K562 (cell line): Measurements from ENCODE around the gene BNIPL. TPM values are rescaled to one million over a fixed set of nuclear protein-coding genes. Genes with fewer than 3 reads are reported as not detected.
A peak's percentile ranks its signal among the peaks of the same experiment; 100 is the strongest.

Experiments used
- ARHGAP35 ChIP-seq: fragments of 450-650 bp; IDR thresholded peaks from 2 replicates; pipeline ENCODE4 v1.6.1; 2018; ENCODE audit not compliant: partially characterized antibody
- BRD9 ChIP-seq: fragments of 450-650 bp; IDR thresholded peaks from 2 replicates; pipeline ENCODE4 v1.6.1; 2018; ENCODE audit warnings: low read depth; ENCODE audit not compliant: partially characterized antibody
- CBFB ChIP-seq: sonication (generic); formaldehyde crosslinking; IDR thresholded peaks from 2 replicates; pipeline ENCODE4 v1.4.0; 2020; ENCODE audit warnings: mild to moderate bottlenecking, missing genetic modification reagents
- CSDE1 ChIP-seq, 2 experiments: fragments of 450-650 bp; IDR thresholded peaks; 2 replicates each; pipeline ENCODE4 v1.6.1; 2016; ENCODE audit warnings: mild to moderate bottlenecking in 1 of 2
- CTCF ChIP-seq, 3 experiments: IDR thresholded peaks in 2 of 3; conservative IDR thresholded peaks in 1 of 3; 2 replicates each; pipeline ENCODE4 v1.5.1; 2011 to 2012; ENCODE audit warnings: low read length in 3 of 3, mild to moderate bottlenecking in 3 of 3, control low read depth in 2 of 3, improper control_type of control experiment in 1 of 3, inconsistent platforms in 1 of 3, low read depth in 1 of 3, mixed read lengths in 1 of 3, moderate library complexity in 1 of 3; ENCODE audit not compliant: insufficient read depth in 2 of 3
- E2F6 ChIP-seq, 2 experiments: IDR thresholded peaks; 2 replicates each; pipeline ENCODE4 v1.6.1; 2011; ENCODE audit warnings: borderline replicate concordance in 1 of 2, control low read depth in 1 of 2, low read depth in 1 of 2, low read length in 1 of 2, mild to moderate bottlenecking in 1 of 2, mixed read lengths in 1 of 2, moderate library complexity in 1 of 2; ENCODE audit not compliant: insufficient read depth in 1 of 2, insufficient read length in 1 of 2, poor library complexity in 1 of 2, severe bottlenecking in 1 of 2; ENCODE audit errors: extremely low read depth in 1 of 2
- ETV6 ChIP-seq, 3 experiments: fragments of 150-350 bp in 1 of 3; sonication (generic) in 1 of 3; formaldehyde crosslinking in 1 of 3; IDR thresholded peaks; 2 replicates each; pipeline versions ENCODE4 v1.6.1 to v1.8.0; 2014 to 2022; ENCODE audit warnings: borderline replicate concordance in 2 of 3, low read depth in 2 of 3, antibody characterized with exemption in 1 of 3, low read length in 1 of 3, mild to moderate bottlenecking in 1 of 3, missing genetic modification reagents in 1 of 3
- FOXK2 ChIP-seq, 2 experiments: fragments of 450-650 bp; IDR thresholded peaks in 1 of 2; conservative IDR thresholded peaks in 1 of 2; 2 replicates each; pipeline ENCODE4 v1.6.1; 2016; ENCODE audit warnings: low read depth in 2 of 2, mild to moderate bottlenecking in 1 of 2
- GTF2B ChIP-seq: IDR thresholded peaks from 2 replicates; pipeline ENCODE4 v1.6.1; 2011; ENCODE audit not compliant: insufficient read length; ENCODE audit errors: extremely low read depth
- MBD2 ChIP-seq: sonication (generic); IDR thresholded peaks from 2 replicates; pipeline ENCODE4 v1.6.1; 2016; ENCODE audit warnings: low read depth, borderline replicate concordance
- MECOM ChIP-seq: fragments of 250-450 bp; sonication (Bioruptor Pico); IDR thresholded peaks from 2 replicates; pipeline ENCODE4 v1.8.0; 2022; ENCODE audit warnings: inconsistent platforms
- NEUROD1 ChIP-seq: fragments of 150-350 bp; IDR thresholded peaks from 2 replicates; pipeline ENCODE4 v1.6.1; 2014; ENCODE audit warnings: borderline replicate concordance, low read length, low read depth; ENCODE audit not compliant: partially characterized antibody
- POLR2H ChIP-seq: IDR thresholded peaks from 2 replicates; pipeline ENCODE4 v1.6.1; 2016; ENCODE audit warnings: missing genetic modification characterization, low read depth, mild to moderate bottlenecking, control low read depth, missing compliant biosample characterization, moderate library complexity
- RAD21 ChIP-seq, 2 experiments: fragments of 250-450 bp in 1 of 2; fragments of 450-650 bp in 1 of 2; sonication (Bioruptor Pico) in 1 of 2; formaldehyde crosslinking in 1 of 2; IDR thresholded peaks in 1 of 2; conservative IDR thresholded peaks in 1 of 2; 2 replicates each; pipeline versions ENCODE4 v1.4.0 to v1.8.0; 2020 to 2022; ENCODE audit warnings: mild to moderate bottlenecking in 2 of 2, moderate library complexity in 1 of 2
- TCFL5 ChIP-seq: fragments of 250-450 bp; sonication (Bioruptor Pico); conservative IDR thresholded peaks from 2 replicates; pipeline ENCODE4 v1.6.1; 2021; ENCODE audit warnings: mild to moderate bottlenecking, moderate library complexity, matching md5 sums
- ZNF197 ChIP-seq: fragments of 200-800 bp; sonication (Bioruptor generic); IDR thresholded peaks from 2 replicates; pipeline ENCODE4 v1.6.1; 2016; ENCODE audit warnings: low read depth, missing genetic modification characterization, missing compliant biosample characterization
- ZNF212 ChIP-seq: fragments of 450-650 bp; formaldehyde crosslinking; IDR thresholded peaks from 2 replicates; pipeline ENCODE4 v1.4.0; 2020; ENCODE audit warnings: mild to moderate bottlenecking
- ZNF280B ChIP-seq: fragments of 250-450 bp; sonication (Bioruptor Pico); IDR thresholded peaks from 2 replicates; pipeline ENCODE4 v1.5.1; 2021; ENCODE audit warnings: mild to moderate bottlenecking
- ZNF707 ChIP-seq: fragments of 250-450 bp; sonication (Bioruptor Pico); conservative IDR thresholded peaks from 2 replicates; pipeline ENCODE4 v1.8.0; 2022; ENCODE audit warnings: inconsistent platforms, mild to moderate bottlenecking, moderate library complexity
- polyA plus RNA-seq, 8 experiments: library from polyadenylated mRNA; depleted of rRNA in 4 of 8; stranded (reverse) in 5 of 8; unstranded in 3 of 8; fragments of >200 nt; fragmentation: Nextera tagmentation in 2 of 8; fragmentation: Illumina TruSeq in 1 of 8; extraction: Ambion mirVana in 2 of 8; extraction: Trizol in 1 of 8; gene quantifications; 2 replicates each; pipeline versions ENCODE4 v1.2.1 to v1.2.3, GENCODE V29; 2011 to 2014; ENCODE audit warnings: inconsistent platforms in 1 of 8, missing spikeins in 1 of 8
- total RNA-seq, 7 experiments: library from RNA; depleted of rRNA in 6 of 7; stranded (reverse); fragments of >200 nt in 6 of 7; fragmentation: Illumina TruSeq in 2 of 7; extraction: Trizol in 2 of 7; gene quantifications; 2 replicates each; pipeline versions ENCODE4 v1.2.1 to v1.2.3, GENCODE V29; 2011 to 2021; ENCODE audit warnings: low replicate concordance in 1 of 7
- TF ChIP-seq, protein P1 (sequence below): fragments of 250-450 bp; sonication (Bioruptor Pico); IDR thresholded peaks from 2 replicates; pipeline ENCODE4 v1.9.0; 2021; ENCODE audit warnings: mild to moderate bottlenecking
- TF ChIP-seq, protein P2 (sequence below): fragments of 250-450 bp; sonication (Bioruptor Pico); IDR thresholded peaks from 2 replicates; pipeline ENCODE4 v1.5.0; 2021

Gene BNIPL
- total and polyA plus RNA-seq, 9 of the 15 experiments (the other 6 are each of a cell fraction or from before 2014, with no cell fraction given), result 0.08 to 1.4 (median 0.68) TPM

DNA sequence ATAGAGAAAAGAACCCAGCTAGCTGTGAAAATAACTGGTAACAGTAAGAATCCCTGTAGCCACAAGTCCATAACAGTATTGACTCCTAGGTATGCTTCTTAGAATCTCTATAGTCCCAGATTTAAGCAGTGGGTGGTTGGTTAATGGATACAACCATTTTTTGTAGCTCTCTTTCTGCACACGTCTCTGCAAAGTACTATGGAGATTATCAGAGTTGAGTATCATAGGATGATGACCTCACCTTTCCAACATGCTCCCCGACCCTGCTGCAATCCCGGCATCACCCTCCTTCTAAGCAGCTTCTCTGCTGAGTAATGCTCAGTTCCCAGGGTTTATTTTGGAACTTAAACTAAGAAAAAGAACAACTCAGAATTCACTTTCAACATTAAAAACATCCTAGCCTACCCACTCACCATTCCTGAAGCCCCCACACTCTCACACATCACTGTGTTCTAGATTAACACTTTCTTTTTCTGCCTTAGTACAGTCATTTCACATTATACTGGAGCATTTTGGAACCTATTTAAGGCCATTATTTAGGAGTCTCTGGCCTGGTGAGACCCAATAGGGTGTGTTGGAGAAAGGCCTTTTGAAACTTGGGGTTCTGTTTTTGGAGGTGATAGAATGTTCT lies 26.5 kb downstream of the BNIPL start (continued):
- TF ChIP-seq, protein P1, sequence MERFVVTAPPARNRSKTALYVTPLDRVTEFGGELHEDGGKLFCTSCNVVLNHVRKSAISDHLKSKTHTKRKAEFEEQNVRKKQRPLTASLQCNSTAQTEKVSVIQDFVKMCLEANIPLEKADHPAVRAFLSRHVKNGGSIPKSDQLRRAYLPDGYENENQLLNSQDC (CRISPR knock-in tag), result no peak
- TF ChIP-seq BRD9 (peak; percentile 16), ARHGAP35 (no peak), TCFL5 (CRISPR knock-in tag) (no peak), E2F6 (IDR thresholded peaks at IDR 0.05; ENCODE audit: borderline replicate concordance in 1 of 2, extremely low read depth in 1 of 2, insufficient read depth in 1 of 2, insufficient read length in 1 of 2, low read depth in 1 of 2, low read length in 1 of 2, poor library complexity in 1 of 2, severe bottlenecking in 1 of 2) (no peak), ZNF197 (CRISPR knock-in tag) (no peak), FOXK2 (conservative IDR thresholded peaks at IDR 0.05 in 1 of 2, IDR thresholded peaks at IDR 0.05 in 1 of 2; ENCODE audit: low read depth in 2 of 2) (no peak), ETV6 (IDR thresholded peaks at IDR 0.05; ENCODE audit: borderline replicate concordance in 1 of 2, low read depth in 2 of 2, low read length in 1 of 2) (no peak), ETV6 (CRISPR knock-in tag; IDR thresholded peaks at IDR 0.05; ENCODE audit: borderline replicate concordance) (no peak), ZNF707 (no peak), MBD2 (no peak), RAD21 (CRISPR knock-in tag; conservative IDR thresholded peaks at IDR 0.05 in 1 of 2, IDR thresholded peaks at IDR 0.05 in 1 of 2) (no peak), ZNF280B (no peak), POLR2H (tag) (no peak), CTCF (IDR thresholded peaks at IDR 0.05 in 2 of 3, conservative IDR thresholded peaks at IDR 0.05 in 1 of 3; ENCODE audit: insufficient read depth in 2 of 3, low read depth in 1 of 3, low read length in 3 of 3) (no peak), CBFB (CRISPR knock-in tag) (no peak), GTF2B (no peak), NEUROD1 (no peak), MECOM (CRISPR knock-in tag) (no peak), CSDE1 (IDR thresholded peaks at IDR 0.05) (no peak), ZNF212 (CRISPR knock-in tag) (no peak)
- TF ChIP-seq, protein P2, sequence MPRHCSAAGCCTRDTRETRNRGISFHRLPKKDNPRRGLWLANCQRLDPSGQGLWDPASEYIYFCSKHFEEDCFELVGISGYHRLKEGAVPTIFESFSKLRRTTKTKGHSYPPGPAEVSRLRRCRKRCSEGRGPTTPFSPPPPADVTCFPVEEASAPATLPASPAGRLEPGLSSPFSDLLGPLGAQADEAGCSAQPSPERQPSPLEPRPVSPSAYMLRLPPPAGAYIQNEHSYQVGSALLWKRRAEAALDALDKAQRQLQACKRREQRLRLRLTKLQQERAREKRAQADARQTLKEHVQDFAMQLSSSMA (CRISPR knock-in tag), result no peak
